GM19193 (cell line): Measurements from ENCODE around the gene SPCS1.

ENCODE experiments used
- POLR2A ChIP-seq: IDR thresholded peaks from 4 replicates; pipeline ENCODE4 v1.6.1; 2011; ENCODE audit not compliant: insufficient read depth, insufficient read length; ENCODE audit errors: extremely low read depth

Gene SPCS1

DNA sequence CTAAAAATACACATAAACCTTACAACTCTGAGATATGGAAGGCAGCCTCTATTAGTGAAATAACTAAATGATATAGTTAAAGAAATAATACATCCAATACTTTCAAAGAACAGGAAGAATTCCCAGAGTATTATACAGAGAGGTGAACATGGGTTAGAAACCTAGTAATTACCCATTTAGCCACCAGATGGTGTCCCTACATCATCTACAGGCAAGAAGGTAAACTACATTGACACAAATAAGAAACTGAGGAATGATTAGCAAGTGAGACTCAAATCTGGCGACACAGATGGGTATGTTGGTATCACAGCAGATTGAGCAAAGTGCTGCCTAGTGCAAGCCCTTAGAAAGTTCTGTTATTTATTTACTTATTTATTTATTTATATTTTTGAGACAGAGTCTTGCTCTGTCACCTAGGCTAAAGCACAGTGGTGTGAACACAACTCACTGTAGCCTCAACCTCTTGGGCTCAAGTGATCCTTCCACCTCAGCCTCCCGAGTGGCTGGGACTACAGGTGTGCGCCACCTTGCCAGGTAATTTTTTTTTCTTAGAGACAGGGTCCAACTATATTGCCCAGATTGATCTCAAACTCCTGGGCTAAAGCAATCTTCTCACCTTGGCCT, 36.6 kb downstream of the SPCS1 start:
- TF ChIP-seq POLR2A: no peak

- no peak for TF ChIP-seq POLR2A
Measured at GRCh38 chr3:52743152-52743551, 37.2 kb downstream of the SPCS1 start.

GRCh38 chr3:52743721-52744120, 37.8 kb downstream of the SPCS1 start:
- no peak for TF ChIP-seq POLR2A

DNA sequence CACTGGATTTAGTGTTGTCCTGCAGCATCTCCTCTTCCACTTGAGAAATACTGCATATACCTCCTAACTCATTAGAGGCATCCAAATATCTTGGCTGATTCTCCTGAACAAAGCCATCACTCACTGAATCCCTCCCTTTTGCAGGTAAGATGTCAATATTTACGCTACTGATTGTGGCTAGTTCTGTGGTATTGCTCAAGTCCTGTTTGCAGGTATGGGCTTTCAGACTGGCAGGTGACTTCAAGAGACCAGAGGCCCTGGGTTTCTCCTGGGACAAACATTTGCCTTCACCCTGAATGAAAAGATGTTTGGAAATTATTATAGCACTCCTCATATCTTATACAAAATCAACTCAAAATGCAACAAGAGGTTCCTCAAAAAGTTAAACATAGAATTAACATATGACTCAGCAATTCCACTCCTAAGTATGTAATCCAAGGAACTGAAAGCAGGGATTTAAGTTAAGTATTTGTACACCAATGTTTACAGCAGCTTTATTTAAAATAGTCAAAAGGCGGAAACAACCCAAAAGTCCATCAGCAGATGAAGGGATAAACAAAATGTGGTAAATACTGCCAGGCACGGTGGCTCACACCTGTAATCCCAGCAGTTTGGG, 46.2 kb downstream of the SPCS1 start:
- TF ChIP-seq POLR2A: no peak

DNA sequence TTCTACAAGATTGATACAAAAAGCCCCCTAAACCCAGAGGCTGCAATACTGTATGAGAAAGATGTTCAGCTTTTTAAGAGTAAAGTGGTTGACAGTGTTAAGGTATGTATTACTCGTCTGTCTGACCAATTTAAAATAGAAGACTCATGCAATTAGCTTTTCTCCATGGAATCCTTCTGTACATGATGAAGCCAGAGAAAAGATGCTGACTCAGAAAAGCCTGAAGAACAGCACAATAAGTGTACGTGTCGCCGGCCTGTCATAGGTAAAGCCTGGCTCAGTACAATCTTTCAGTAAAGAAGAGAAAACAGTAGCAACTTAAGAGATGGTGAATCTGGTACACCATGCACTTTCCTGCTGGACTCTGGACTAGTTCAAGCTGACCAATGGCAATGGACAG, 48.5 kb downstream of the SPCS1 start:
- no peak for TF ChIP-seq POLR2A

- no peak for TF ChIP-seq POLR2A
Measured at GRCh38 chr3:52756141-52756540, 50.2 kb downstream of the SPCS1 start.
